GM21786 (cell line): ENCODE results near the gene SMAD4.
A peak's percentile ranks its signal among the peaks of the same experiment; 100 is the strongest.
"Not testable (repeated sequence)": the region's sequence is repeated elsewhere in the genome, so short reads cannot be mapped to it uniquely, and the experiment has no call there.

Experiments
- ATAC-seq: cut with Tn5 transposase; IDR thresholded peaks from one replicate; pipeline ENCODE4 v1.9.1; 2021; ENCODE audit not compliant: unreplicated experiment

SMAD4 gene

GRCh38 chr18:51069885-51070284 lies 39.9 kb downstream of the SMAD4 start:
- no peak for ATAC-seq

DNA sequence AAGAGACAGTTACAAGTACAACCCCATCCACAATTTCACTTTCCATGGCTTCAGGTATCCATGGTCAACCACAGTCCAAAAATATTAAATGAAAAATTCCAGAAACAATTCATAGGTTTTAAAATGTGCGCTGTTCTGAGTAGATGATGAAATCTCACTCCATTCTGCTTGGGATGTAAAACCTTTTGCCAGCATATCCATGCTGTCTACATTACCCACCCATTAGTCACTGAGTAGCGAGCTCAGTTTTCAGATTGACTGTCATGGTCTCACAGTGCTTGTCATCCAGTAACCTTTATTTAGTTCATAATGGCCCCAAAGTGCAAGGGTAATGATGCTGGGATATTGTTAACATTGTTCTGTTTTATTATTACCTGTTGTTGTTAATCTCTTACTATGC lies 40.5 kb downstream of the SMAD4 start:
- ATAC-seq, result no peak

GRCh38 chr18:51072586-51073313 lies 42.7 kb downstream of the SMAD4 start:
- no peak for ATAC-seq

- ATAC-seq, result no peak
Measured at GRCh38 chr18:51074605-51075004, 44.6 kb downstream of the SMAD4 start.

GRCh38 chr18:51076503-51076902 lies 46.5 kb downstream of the SMAD4 start:
- no peak for ATAC-seq

GRCh38 chr18:51077217-51077616 lies 47.2 kb downstream of the SMAD4 start:
- peak; percentile 54 for ATAC-seq

DNA sequence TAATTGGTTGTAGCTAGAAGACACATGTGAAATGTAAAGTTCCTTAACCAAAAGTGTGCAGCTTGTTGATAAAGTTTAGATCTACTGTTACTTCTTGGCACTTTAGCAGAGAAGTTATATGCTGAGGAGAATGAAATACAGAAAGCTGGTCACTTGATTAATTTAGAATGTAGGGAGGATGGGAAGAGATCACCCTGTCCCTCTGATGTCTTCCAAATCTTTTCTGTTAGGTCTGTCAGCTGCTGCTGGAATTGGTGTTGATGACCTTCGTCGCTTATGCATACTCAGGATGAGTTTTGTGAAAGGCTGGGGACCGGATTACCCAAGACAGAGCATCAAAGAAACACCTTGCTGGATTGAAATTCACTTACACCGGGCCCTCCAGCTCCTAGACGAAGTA lies 48.0 kb downstream of the SMAD4 start:
- ATAC-seq, result no peak

DNA sequence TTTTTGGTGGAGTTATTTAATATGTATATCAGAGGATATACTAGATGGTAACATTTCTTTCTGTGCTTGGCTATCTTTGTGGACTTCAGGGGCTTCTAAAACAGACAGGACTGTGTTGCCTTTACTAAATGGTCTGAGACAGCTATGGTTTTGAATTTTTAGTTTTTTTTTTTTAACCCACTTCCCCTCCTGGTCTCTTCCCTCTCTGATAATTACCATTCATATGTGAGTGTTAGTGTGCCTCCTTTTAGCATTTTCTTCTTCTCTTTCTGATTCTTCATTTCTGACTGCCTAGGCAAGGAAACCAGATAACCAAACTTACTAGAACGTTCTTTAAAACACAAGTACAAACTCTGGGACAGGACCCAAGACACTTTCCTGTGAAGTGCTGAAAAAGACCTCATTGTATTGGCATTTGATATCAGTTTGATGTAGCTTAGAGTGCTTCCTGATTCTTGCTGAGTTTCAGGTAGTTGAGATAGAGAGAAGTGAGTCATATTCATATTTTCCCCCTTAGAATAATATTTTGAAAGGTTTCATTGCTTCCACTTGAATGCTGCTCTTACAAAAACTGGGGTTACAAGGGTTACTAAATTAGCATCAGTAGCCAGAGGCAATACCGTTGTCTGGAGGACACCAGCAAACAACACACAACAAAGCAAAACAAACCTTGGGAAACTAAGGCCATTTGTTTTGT lies 52.7 kb downstream of the SMAD4 start:
- no peak for ATAC-seq

GRCh38 chr18:51083398-51083797 lies 53.4 kb downstream of the SMAD4 start:
- no peak for ATAC-seq

- ATAC-seq, result no peak
Measured at GRCh38 chr18:51088410-51088809, 58.4 kb downstream of the SMAD4 start.

- no peak for ATAC-seq
Measured at GRCh38 chr18:51089691-51090090, 59.7 kb downstream of the SMAD4 start.

GRCh38 chr18:51091270-51091669 lies 61.3 kb downstream of the SMAD4 start:
- no peak for ATAC-seq

DNA sequence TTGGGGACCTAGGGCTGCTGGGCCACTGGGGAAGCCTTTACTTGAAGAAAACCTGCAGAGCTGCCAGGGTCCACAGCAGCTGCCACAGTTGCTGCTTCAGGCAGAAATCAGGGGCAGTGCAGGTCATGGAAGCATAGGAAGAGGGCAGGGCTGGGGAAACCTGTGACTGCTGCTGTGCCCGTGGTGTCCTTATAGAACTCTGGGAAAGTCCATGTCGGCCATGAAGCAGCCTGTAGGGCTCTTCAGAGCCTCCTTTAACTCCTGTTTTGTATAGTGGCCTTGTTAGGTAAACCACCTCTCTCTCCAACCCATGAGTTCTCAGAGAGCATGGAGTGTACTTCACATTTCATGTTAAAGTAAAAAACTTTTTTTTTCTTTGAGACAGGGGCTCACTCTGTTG lies 62.1 kb downstream of the SMAD4 start:
- no peak for ATAC-seq

DNA sequence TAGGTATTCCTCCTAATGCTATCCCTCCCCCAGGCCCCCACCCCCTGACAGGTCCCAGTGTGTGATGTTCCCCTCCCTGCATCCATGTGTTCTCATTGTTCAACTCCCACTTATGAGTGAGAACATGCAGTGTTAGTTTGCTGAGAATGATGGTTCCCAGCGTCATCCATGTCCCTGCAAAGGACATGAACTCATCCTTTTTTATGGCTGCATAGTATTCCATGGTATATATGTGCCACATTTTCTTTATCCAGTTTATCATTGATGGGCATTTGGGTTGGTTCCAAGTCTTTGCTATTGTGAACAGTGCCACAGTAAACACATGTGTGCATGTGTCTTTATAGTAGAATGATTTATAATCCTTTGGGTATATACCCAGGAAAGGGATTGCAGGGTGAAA lies 63.0 kb downstream of the SMAD4 start:
- not testable (repeated sequence) for ATAC-seq

GRCh38 chr18:51097021-51097822 lies 67.2 kb downstream of the SMAD4 start:
- ATAC-seq, result peak; percentile 58

DNA sequence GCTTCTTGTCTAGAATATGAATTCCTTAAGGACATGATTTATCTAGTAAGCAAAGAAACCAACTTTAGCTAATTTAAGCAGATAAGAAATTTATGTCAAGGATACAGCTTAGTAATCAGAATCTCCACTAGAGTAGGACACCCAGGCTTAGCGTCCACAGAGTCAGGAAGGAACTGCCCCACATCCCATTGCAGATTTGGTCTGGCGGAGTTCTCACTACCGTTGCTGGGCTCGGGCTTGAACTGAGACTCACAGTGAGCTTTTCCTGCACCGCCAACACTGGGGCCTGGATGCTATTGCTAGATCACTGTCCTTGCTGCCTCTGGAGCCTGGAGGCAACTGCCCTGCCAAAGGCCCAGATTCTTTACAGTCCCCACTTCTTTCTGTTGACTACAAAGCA lies 68.1 kb downstream of the SMAD4 start:
- no peak for ATAC-seq

DNA sequence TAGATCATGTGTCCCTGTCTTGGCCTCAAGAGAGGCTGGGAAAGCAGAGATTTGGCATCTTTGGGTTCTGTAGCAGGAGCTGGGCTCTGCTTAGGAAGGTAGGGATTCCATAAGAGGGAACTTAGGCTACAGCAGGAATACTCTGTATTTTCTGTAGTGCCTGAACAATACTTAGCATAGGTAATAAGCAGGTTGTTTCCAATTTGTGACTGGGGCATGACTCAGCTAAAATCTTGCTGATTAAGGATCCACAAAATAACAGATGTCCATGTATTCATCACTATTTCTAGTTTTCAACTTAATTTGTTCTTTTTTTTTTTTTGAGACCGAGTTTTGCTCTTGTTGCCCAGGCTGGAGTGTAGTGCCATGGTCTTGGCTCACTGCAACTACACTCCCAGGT lies 68.5 kb downstream of the SMAD4 start:
- ATAC-seq, result no peak

DNA sequence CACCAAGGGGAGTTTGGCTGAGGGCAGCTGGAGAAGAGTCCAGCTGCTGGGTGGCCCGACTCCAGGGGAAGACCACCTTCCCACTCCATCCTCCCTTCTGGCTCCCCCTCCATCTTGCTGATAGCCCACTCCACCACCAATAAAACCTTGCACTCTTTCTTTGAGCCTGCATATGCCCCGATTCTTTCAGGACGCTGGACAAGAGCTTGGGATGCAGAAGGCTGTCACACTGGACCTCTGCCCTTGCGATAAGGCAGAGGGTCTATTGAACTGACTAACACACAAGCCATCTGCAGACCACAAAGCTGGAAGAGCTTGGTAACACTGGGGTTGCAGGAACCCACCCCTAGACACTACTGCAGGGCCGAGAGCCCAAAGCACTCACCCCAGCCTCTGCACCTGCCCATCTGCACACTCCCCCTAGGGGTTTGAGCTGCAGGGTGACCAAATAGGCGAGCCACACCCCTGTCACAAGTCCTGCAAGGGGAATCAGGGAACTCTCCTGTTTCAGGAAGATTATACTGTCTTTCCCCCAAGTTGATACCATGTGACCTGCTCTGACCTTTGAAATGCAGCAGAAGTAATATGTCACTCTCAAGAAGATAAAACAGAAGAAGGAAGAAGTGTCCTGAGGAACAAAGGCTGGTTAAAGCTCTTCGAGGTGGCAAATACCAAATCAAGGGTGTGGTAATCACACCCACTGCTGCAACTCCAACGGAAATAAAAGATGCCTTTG lies 70.5 kb downstream of the SMAD4 start:
- no peak for ATAC-seq

DNA sequence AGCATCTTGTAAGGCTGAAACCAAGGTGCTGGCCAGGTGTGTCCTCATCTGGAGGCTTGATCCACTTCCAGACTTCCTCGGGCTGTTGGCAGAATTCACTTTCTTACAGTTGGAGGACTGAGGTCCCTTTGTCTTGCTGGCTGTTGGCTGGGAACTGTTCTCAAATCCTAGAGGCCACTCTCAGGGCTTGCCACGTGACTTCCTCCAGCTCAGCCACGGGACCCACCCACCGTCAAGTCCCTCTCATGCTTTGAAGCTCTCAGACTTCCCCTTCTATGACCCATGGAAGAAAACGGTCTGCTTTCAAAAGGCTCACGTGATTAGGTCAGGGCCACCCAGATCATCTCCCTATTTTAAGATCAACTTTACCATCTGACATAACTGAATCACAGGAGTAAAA lies 77.1 kb downstream of the SMAD4 start:
- ATAC-seq, result no peak

GRCh38 chr18:51107598-51108305 lies 77.7 kb downstream of the SMAD4 start:
- ATAC-seq, result no peak

DNA sequence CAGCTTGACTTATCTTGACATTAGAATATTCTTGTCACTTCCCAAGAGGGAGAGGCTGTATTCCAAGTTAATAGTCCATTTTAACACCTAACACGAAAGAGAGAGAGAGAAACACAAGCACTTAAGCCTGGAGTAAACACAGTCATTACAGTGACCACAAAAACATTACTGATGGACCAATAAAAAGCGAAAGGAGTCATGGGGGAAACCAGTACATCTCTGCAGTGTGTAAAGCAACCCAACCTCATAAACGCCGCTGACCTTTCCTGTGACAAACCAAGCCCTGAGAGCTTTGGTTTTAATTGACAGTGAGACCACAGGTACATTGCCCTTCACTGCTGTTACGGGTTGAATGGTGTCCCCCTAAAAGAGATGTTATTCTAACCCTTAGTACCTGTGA lies 78.3 kb downstream of the SMAD4 start:
- ATAC-seq, result no peak
